ENCODE results near the gene SLC6A9.

Gene SLC6A9

GRCh38 chr1:44002165-44002564 lies 29.1 kb downstream of the SLC6A9 start:
- DNase-seq (ENCODE audit: low spot score): no peak

- DNase-seq (ENCODE audit: low spot score): no peak
These were observed 31.1 kb downstream of the SLC6A9 start for GRCh38 chr1:44000122-44000665.

GRCh38 chr1:43999455-43999854 lies 31.8 kb downstream of the SLC6A9 start:
- DNase-seq (ENCODE audit: low spot score): no peak

- DNase-seq (ENCODE audit: low spot score): no peak
These were observed 33.3 kb downstream of the SLC6A9 start for GRCh38 chr1:43998000-43998378.

GRCh38 chr1:43997295-43997999 lies 33.8 kb downstream of the SLC6A9 start:
- DNase-seq (ENCODE audit: low spot score): no peak

- no peak for DNase-seq (ENCODE audit: low spot score)
These were observed 34.5 kb downstream of the SLC6A9 start for GRCh38 chr1:43996733-43997115.

GRCh38 chr1:43995984-43996732 lies 35.1 kb downstream of the SLC6A9 start:
- no peak for DNase-seq (ENCODE audit: low spot score)

GRCh38 chr1:43994794-43995790 lies 36.2 kb downstream of the SLC6A9 start:
- DNase-seq (ENCODE audit: low spot score): no peak

- DNase-seq (ENCODE audit: low spot score): no peak
These were observed 37.2 kb downstream of the SLC6A9 start for GRCh38 chr1:43994071-43994470.

GRCh38 chr1:43993206-43993914 lies 37.9 kb downstream of the SLC6A9 start:
- no peak for DNase-seq (ENCODE audit: low spot score)

- no peak for DNase-seq (ENCODE audit: low spot score)
These were observed 38.8 kb downstream of the SLC6A9 start for GRCh38 chr1:43992232-43992995.

- DNase-seq (ENCODE audit: low spot score): no peak
These were observed 39.6 kb downstream of the SLC6A9 start, which contains the start of gene CCDC24 for GRCh38 chr1:43991476-43992231. Gene CCDC24, plus strand, starts transcription at chr1:43991599. Its CDS starts 280 bp downstream, at chr1:43991879.

- no peak for DNase-seq (ENCODE audit: low spot score)
These were observed 40.1 kb downstream of the SLC6A9 start for GRCh38 chr1:43991200-43991475.

GRCh38 chr1:43990271-43991199 lies 40.7 kb downstream of the SLC6A9 start:
- no peak for DNase-seq (ENCODE audit: low spot score)

GRCh38 chr1:43987159-43987902 lies 43.9 kb downstream of the SLC6A9 start:
- no peak for DNase-seq (ENCODE audit: low spot score)

GRCh38 chr1:43986712-43987111 lies 44.5 kb downstream of the SLC6A9 start:
- no peak for DNase-seq (ENCODE audit: low spot score)

GRCh38 chr1:43985984-43986595 lies 45.2 kb downstream of the SLC6A9 start:
- DNase-seq (ENCODE audit: low spot score): no peak

- no peak for DNase-seq (ENCODE audit: low spot score)
These were observed 46.4 kb downstream of the SLC6A9 start for GRCh38 chr1:43984855-43985254.
